Measurements from ENCODE around the gene ELAVL1. TPM values are rescaled to one million over a fixed set of nuclear protein-coding genes. Genes with fewer than 3 reads are reported as not detected.
A peak's percentile ranks its signal among the peaks of the same experiment; 100 is the strongest.

The ELAVL1 gene
- polyA plus RNA-seq, 1 experiment = 44.7 TPM

- POLR2A ChIA-PET = no interaction called here
- DNase-seq (ENCODE audit: low read depth, low spot score) = no peak
Measured at GRCh38 chr19:7953576-7953975, 51.9 kb downstream of the ELAVL1 start.

GRCh38 chr19:7953060-7953459 lies 52.4 kb downstream of the ELAVL1 start:
- no peaks in the 10 kb centered on the region for H3K27me3 ChIP-seq (ENCODE audit: control insufficient read depth, insufficient read depth, low read length)
- POLR2A ChIA-PET = no interaction called here
- no peak for TF ChIP-seq CTCF (IDR thresholded peaks at IDR 0.05; ENCODE audit: low read depth, low read length)
- no peak for DNase-seq (ENCODE audit: low read depth, low spot score)
- CTCF ChIA-PET = interaction anchor here (0.7 to 3.2 kb wide), 2 partner anchors 9 to 50 kb away, joined by 3 to 21 read pairs; partner anchors contain the start of gene TIMM44
- H3K4me3 ChIP-seq (ENCODE audit: low read depth, low read length) = no peak overlapping the region
- no peak overlapping the region for H3K27ac ChIP-seq (ENCODE audit: low read depth, low read length)
- H3K9me3 ChIP-seq (ENCODE audit: control insufficient read depth, insufficient read depth, low read length) = no peaks in the 10 kb centered on the region; the same call in 1 of the 2 replicates

More at GRCh38 chr19:7953576-7953975, 51.9 kb downstream of the ELAVL1 start:
- Histone ChIP-seq H3K9me3 (ENCODE audit: control insufficient read depth, insufficient read depth, low read length) (no peaks in the 10 kb centered on the region; the same call in 1 of the 2 replicates), H3K27ac (ENCODE audit: low read depth, low read length) (no peak overlapping the region), H3K4me3 (ENCODE audit: low read depth, low read length) (no peak overlapping the region), H3K27me3 (ENCODE audit: control insufficient read depth, insufficient read depth, low read length) (no peaks in the 10 kb centered on the region)
- no peak for TF ChIP-seq CTCF (IDR thresholded peaks at IDR 0.05; ENCODE audit: low read depth, low read length)
- CTCF ChIA-PET = interaction anchor here (0.7 to 3.2 kb wide), 3 partner anchors 9 to 49 kb away, joined by 3 to 21 read pairs (median 3); partner anchors contain the start of gene TIMM44

- DNase-seq (ENCODE audit: low read depth, low spot score) = no peak
- H3K4me3 ChIP-seq (ENCODE audit: low read depth, low read length) = no peak overlapping the region
- ChIA-PET POLR2A (no interaction called here), CTCF (interaction anchor here (0.6 to 1.7 kb wide), 2 partner anchors 299 to 304 kb away, joined by 5 to 10 read pairs; no protein-coding TSS in a partner anchor)
- no peak for TF ChIP-seq CTCF (IDR thresholded peaks at IDR 0.05; ENCODE audit: low read depth, low read length)
- H3K9me3 ChIP-seq (ENCODE audit: control insufficient read depth, insufficient read depth, low read length) = peaks cover 3% of the 10 kb centered on the region; the same call in 1 of the 2 replicates
- H3K27me3 ChIP-seq (ENCODE audit: control insufficient read depth, insufficient read depth, low read length) = no peaks in the 10 kb centered on the region
- no peak overlapping the region for H3K27ac ChIP-seq (ENCODE audit: low read depth, low read length)
Measured at GRCh38 chr19:7947939-7948338, 57.5 kb downstream of the ELAVL1 start.

- H3K27me3 ChIP-seq (ENCODE audit: control insufficient read depth, insufficient read depth, low read length) = no peaks in the 10 kb centered on the region
- peak overlapping the region; percentile 91 for H3K27ac ChIP-seq (ENCODE audit: low read depth, low read length)
- peak; percentile 84 for TF ChIP-seq CTCF (IDR thresholded peaks at IDR 0.05; ENCODE audit: low read depth, low read length)
- CTCF ChIA-PET = interaction anchor here (0.5 to 3.9 kb wide), 43 partner anchors 10 to 1286 kb away, joined by 3 to 57 read pairs (median 5); partner anchors contain the start of genes ELAVL1, LRRC8E, MAP2K7 and SNAPC2
- H3K9me3 ChIP-seq (ENCODE audit: control insufficient read depth, insufficient read depth, low read length) = peaks cover 3% of the 10 kb centered on the region; the same call in 1 of the 2 replicates
- DNase-seq (ENCODE audit: low read depth, low spot score) = peak; percentile 79
- peak overlapping the region; percentile 71 for H3K4me3 ChIP-seq (ENCODE audit: low read depth, low read length)
- POLR2A ChIA-PET = interaction anchor here (0.7 to 2.4 kb wide), 7 partner anchors 15 to 311 kb away, joined by 3 to 22 read pairs (median 5); partner anchors contain the start of genes ELAVL1 and MAP2K7
Measured at GRCh38 chr19:7944177-7944761, 61.2 kb downstream of the ELAVL1 start.
